SK-N-SH (cell line): Measurements from ENCODE around the gene NFATC3. TPM values are rescaled to one million over a fixed set of nuclear protein-coding genes. Genes with fewer than 3 reads are reported as not detected.
"Not testable (repeated sequence)": the region's sequence is repeated elsewhere in the genome, so short reads cannot be mapped to it uniquely, and the experiment has no call there.

ENCODE experiments used
- CTCF ChIA-PET: fragments of 300-600, 350-600 bp; formaldehyde crosslinking; extraction: SDS; loops from one replicate; lab custom pipeline; 2021; lab: Yijun Ruan, JAX
- POLR2A ChIA-PET: fragments of 350-600 bp; sonication (Branson Sonifier 250); formaldehyde crosslinking; extraction: SDS; loops from one replicate; lab custom pipeline; 2020; ENCODE audit warnings: antibody characterized with exemption, inconsistent platforms; lab: Yijun Ruan, JAX
- DNase-seq: peaks from one replicate; pipeline ENCODE4 v3.0.0; 2012
- H2AFZ ChIP-seq: fragments of 200-600 bp; sonication (generic); 2 replicates; pipeline ENCODE4 v1.8.1; 2016; ENCODE audit warnings: antibody characterized with exemption, mild to moderate bottlenecking, low read depth
- H3F3A ChIP-seq: fragments of 200-600 bp; sonication (generic); replicated peaks from 2 replicates; pipeline ENCODE3; 2016; ENCODE audit warnings: antibody characterized with exemption, mild to moderate bottlenecking; ENCODE audit not compliant: insufficient read depth
- H3K27ac ChIP-seq, 2 experiments: fragments of 200-500 bp in 1 of 2; fragments of 200-600 bp in 1 of 2; sonication (Bioruptor generic) in 1 of 2; sonication (generic), shearing (Covaris generic) in 1 of 2; 2 replicates each; pipeline versions ENCODE4 v1.5.1 to v1.6.1; 2014 to 2016; ENCODE audit warnings: low read depth in 2 of 2, inconsistent platforms in 1 of 2, low read length in 1 of 2, mild to moderate bottlenecking in 1 of 2, mixed read lengths in 1 of 2
- H3K27me3 ChIP-seq: fragments of 200-600 bp; sonication (generic), shearing (Covaris generic); 2 replicates; pipeline ENCODE4 v1.6.1; 2016; ENCODE audit warnings: mixed run types; ENCODE audit not compliant: insufficient read depth
- H3K36me3 ChIP-seq, 2 experiments: fragments of 200-500 bp in 1 of 2; fragments of 200-600 bp in 1 of 2; sonication (Bioruptor generic) in 1 of 2; sonication (generic) in 1 of 2; replicated peaks in 1 of 2; 2 replicates each; pipeline versions ENCODE3 to v1.5.1; 2014 to 2016; ENCODE audit warnings: low read length in 1 of 2, mild to moderate bottlenecking in 1 of 2; ENCODE audit not compliant: insufficient read depth in 2 of 2, control insufficient read depth in 1 of 2
- H3K4me1 ChIP-seq, 2 experiments: fragments of 200-500 bp in 1 of 2; fragments of 200-600 bp in 1 of 2; sonication (Bioruptor generic) in 1 of 2; sonication (generic), shearing (Covaris generic) in 1 of 2; 2 replicates each; pipeline versions ENCODE4 v1.5.1 to v1.6.1; 2014 to 2016; ENCODE audit warnings: low read depth in 1 of 2, low read length in 1 of 2, mixed run types in 1 of 2; ENCODE audit not compliant: insufficient read depth in 2 of 2, control insufficient read depth in 1 of 2
- H3K4me2 ChIP-seq: fragments of 200-600 bp; sonication (generic), shearing (Covaris generic); 2 replicates; pipeline ENCODE4 v1.6.1; 2017; ENCODE audit warnings: mixed run types
- H3K4me3 ChIP-seq, 2 experiments: fragments of 200-500 bp in 1 of 2; fragments of 200-600 bp in 1 of 2; sonication (Bioruptor generic) in 1 of 2; sonication (generic), shearing (Covaris generic) in 1 of 2; 2 replicates each; pipeline versions ENCODE4 v1.5.1 to v1.8.1; 2014 to 2016; ENCODE audit warnings: low read depth in 2 of 2, inconsistent platforms in 1 of 2, low read length in 1 of 2, mild to moderate bottlenecking in 1 of 2, mixed read lengths in 1 of 2, moderate library complexity in 1 of 2
- H3K79me2 ChIP-seq: fragments of 200-600 bp; sonication (generic); 2 replicates; pipeline ENCODE4 v1.8.1; 2017; ENCODE audit warnings: mild to moderate bottlenecking; ENCODE audit not compliant: insufficient read depth
- H3K9ac ChIP-seq: fragments of 200-600 bp; sonication (generic); 2 replicates; pipeline ENCODE4 v1.6.1; 2017; ENCODE audit warnings: mixed run types
- H3K9me2 ChIP-seq: fragments of 200-600 bp; sonication (generic); 2 replicates; pipeline ENCODE4 v1.6.1; 2017; ENCODE audit warnings: mixed run types
- H3K9me3 ChIP-seq: fragments of 200-600 bp; sonication (generic); 2 replicates; pipeline ENCODE4 v1.6.1; 2017; ENCODE audit warnings: mixed run types, mild to moderate bottlenecking, moderate library complexity
- H4K20me1 ChIP-seq: fragments of 200-600 bp; sonication (generic); 2 replicates; pipeline ENCODE4 v1.6.1; 2017; ENCODE audit warnings: mild to moderate bottlenecking, mixed run types; ENCODE audit not compliant: insufficient read depth
- CHD2 ChIP-seq: fragments of 150-350 bp; IDR thresholded peaks from 2 replicates; pipeline ENCODE4 v1.6.1; 2018; ENCODE audit warnings: low read length; ENCODE audit not compliant: partially characterized antibody
- EP300 ChIP-seq, 2 experiments: IDR thresholded peaks; 2 replicates each; pipeline versions ENCODE4 v1.4.0 to v1.6.1; 2012; ENCODE audit warnings: borderline replicate concordance in 1 of 2, low read depth in 1 of 2, low read length in 1 of 2
- EZH2phosphoT487 ChIP-seq: fragments of 200-600 bp; sonication (generic); IDR thresholded peaks from 2 replicates; pipeline ENCODE4 v1.6.1; 2017; ENCODE audit warnings: low read depth, mixed run types, mild to moderate bottlenecking, antibody characterized with exemption, moderate library complexity, borderline replicate concordance
- FOSL2 ChIP-seq: IDR thresholded peaks from 2 replicates; pipeline ENCODE4 v1.4.0; 2012; ENCODE audit warnings: low read depth, mild to moderate bottlenecking, moderate library complexity, borderline replicate concordance
- GATA2 ChIP-seq: sonication (generic); formaldehyde crosslinking; IDR thresholded peaks from 2 replicates; pipeline ENCODE4 v1.5.0; 2020; ENCODE audit warnings: mild to moderate bottlenecking, missing genetic modification reagents
- NFIC ChIP-seq: IDR thresholded peaks from 2 replicates; pipeline ENCODE4 v1.4.0; 2012; ENCODE audit warnings: borderline replicate concordance
- NRF1 ChIP-seq: IDR thresholded peaks from 2 replicates; pipeline ENCODE4 v1.6.1; 2012; ENCODE audit warnings: low read depth, mild to moderate bottlenecking, low read length
- RAD21 ChIP-seq: IDR thresholded peaks from 2 replicates; pipeline ENCODE4 v1.6.1; 2012; ENCODE audit warnings: mild to moderate bottlenecking, low read length
- RCOR1 ChIP-seq: fragments of 150-350 bp; IDR thresholded peaks from 2 replicates; pipeline ENCODE4 v1.6.1; 2017; ENCODE audit warnings: antibody characterized with exemption, low read length
- RFX5 ChIP-seq: IDR thresholded peaks from 2 replicates; pipeline ENCODE4 v1.6.1; 2012; ENCODE audit warnings: mild to moderate bottlenecking, improper control_type of control experiment, low read length
- SIN3A ChIP-seq: IDR thresholded peaks from 2 replicates; pipeline ENCODE4 v1.6.1; 2012; ENCODE audit warnings: low read depth, mild to moderate bottlenecking, low read length, moderate library complexity, borderline replicate concordance
- TAF1 ChIP-seq: IDR thresholded peaks from 2 replicates; pipeline ENCODE4 v1.6.1; 2012; ENCODE audit warnings: low read depth, mild to moderate bottlenecking, low read length, moderate library complexity, borderline replicate concordance
- TEAD4 ChIP-seq: IDR thresholded peaks from 2 replicates; pipeline ENCODE4 v1.4.0; 2012; ENCODE audit warnings: mild to moderate bottlenecking, borderline replicate concordance; ENCODE audit not compliant: insufficient read depth
- USF1 ChIP-seq: IDR thresholded peaks from 2 replicates; pipeline ENCODE4 v1.4.0; 2012; ENCODE audit warnings: low read depth, borderline replicate concordance
- USF2 ChIP-seq: fragments of 150-350 bp; IDR thresholded peaks from 2 replicates; pipeline ENCODE4 v1.6.1; 2017; ENCODE audit warnings: antibody characterized with exemption, low read length, low read depth, borderline replicate concordance
- WGBS: methylation state at CpG from one replicate; pipeline ENCODE4 v1.1.6; 2017; ENCODE audit warnings: low lambda C conversion rate; 5-methylcytosine and 5-hydroxymethylcytosine counted together
- polyA plus RNA-seq, 3 experiments: library from polyadenylated mRNA; depleted of rRNA; stranded (reverse); fragments of >200 nt; gene quantifications; 2 replicates each; pipeline ENCODE4 v1.2.3, GENCODE V29; 2012
- TF ChIP-seq, protein P1 (sequence below): IDR thresholded peaks from 2 replicates; pipeline ENCODE4 v1.4.0; 2012; ENCODE audit warnings: low read depth, borderline replicate concordance
- TF ChIP-seq, protein P2 (sequence below): IDR thresholded peaks from 2 replicates; pipeline ENCODE4; 2012
- TF ChIP-seq, protein P3 (sequence below): IDR thresholded peaks from 2 replicates; pipeline ENCODE4 v1.4.0; 2012; ENCODE audit warnings: low read depth
- TF ChIP-seq, protein P4 (sequence below): fragments of 150-350 bp; IDR thresholded peaks from 2 replicates; pipeline ENCODE4 v1.6.1; 2016; ENCODE audit warnings: mild to moderate bottlenecking, low read depth, low read length
- TF ChIP-seq, protein P5 (sequence below): fragments of 200-600 bp; sonication (generic); IDR thresholded peaks from 2 replicates; pipeline ENCODE4 v1.6.1; 2017; ENCODE audit warnings: antibody characterized with exemption, mild to moderate bottlenecking, moderate library complexity

NFATC3 gene
- polyA plus RNA-seq, 1 of the 3 experiments (the other 2 are of a cell fraction) = 5.7 TPM

DNA sequence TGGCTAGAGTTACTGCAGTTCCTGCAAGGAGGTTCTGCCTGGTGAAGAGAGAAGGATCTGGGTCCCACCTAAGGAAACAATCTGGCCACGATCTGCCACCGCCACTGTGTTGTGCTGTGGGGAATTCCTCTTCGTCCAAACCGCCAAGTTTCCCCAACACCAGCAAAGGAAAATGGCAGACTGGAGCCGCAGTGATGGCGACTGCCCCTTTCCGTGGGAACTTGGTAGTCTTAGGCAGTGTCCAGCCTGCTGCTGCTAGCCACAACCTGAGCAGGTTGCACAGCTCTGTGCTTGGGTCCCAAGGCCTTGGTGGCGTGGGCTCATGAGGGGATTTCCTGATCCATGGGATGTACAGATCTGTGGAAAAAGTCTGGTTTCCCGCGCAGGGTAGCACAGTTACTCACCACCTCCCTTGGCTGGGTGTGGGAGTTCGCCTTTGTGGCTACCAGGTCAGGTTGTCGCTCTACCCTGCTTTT, 28.6 kb downstream of the NFATC3 start:
- H4K20me1 ChIP-seq = peaks cover 27% of the 10 kb centered on the region
- 94% methylated on average over 6 of the region's 12 CpGs for WGBS
- POLR2A ChIA-PET = no interaction called here

DNA sequence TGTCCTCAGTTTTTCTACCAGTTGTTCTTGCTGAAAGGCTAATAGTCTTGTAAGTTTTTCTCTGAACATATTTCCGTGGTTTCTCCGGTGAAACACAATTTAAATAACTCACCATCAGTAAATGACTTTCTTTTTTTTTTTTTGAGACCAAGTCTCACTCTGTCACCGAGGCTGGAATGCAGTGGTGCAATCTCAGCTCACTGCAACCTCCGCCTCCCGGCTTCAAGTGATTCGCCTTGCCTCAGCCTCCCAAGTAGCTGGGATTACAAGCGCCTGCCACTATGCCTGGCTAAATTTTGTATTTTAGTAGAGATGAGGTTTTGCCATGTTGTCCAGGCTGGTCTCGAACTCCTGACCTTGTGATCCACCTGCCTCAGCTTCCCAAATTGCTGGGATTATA, 29.8 kb downstream of the NFATC3 start:
- CTCF ChIA-PET = interaction anchor here (1.5 kb wide), 1 partner anchor 9 kb away, joined by 3 read pairs; no protein-coding TSS in a partner anchor

More for the DNA sequence above, 28.6 kb downstream of the NFATC3 start:
- Histone ChIP-seq H3K36me3 (no peaks in the 10 kb centered on the region), H3K9me3 (peaks cover 12% of the 10 kb centered on the region; the same call in 1 of the 2 replicates), H3K9me2 (no peaks in the 10 kb centered on the region), H3F3A (peaks cover 4% of the 10 kb centered on the region), H3K4me3 (no peak overlapping the region), H2AFZ (no peak overlapping the region), H3K9ac (no peak overlapping the region), H3K27me3 (no peaks in the 10 kb centered on the region), H3K27ac (no peak overlapping the region), H3K4me2 (no peak overlapping the region), H3K4me1 (no peaks in the 10 kb centered on the region), H3K79me2 (peaks cover 98% of the 10 kb centered on the region)
- CTCF ChIA-PET = interaction anchor here (1.5 kb wide), 1 partner anchor 10 kb away, joined by 3 read pairs; no protein-coding TSS in a partner anchor
- TF ChIP-seq NRF1 (no peak), USF1 (no peak), RCOR1 (no peak), FOSL2 (no peak), NFIC (no peak), USF2 (no peak), TEAD4 (no peak), EZH2phosphoT487 (no peak), RAD21 (no peak), CHD2 (no peak), EP300 (IDR thresholded peaks at IDR 0.05; ENCODE audit: borderline replicate concordance in 1 of 2, low read depth in 1 of 2, low read length in 1 of 2) (no peak), SIN3A (no peak), TAF1 (no peak), RFX5 (no peak), GATA2 (CRISPR knock-in tag) (no peak)
- TF ChIP-seq, protein P1, sequence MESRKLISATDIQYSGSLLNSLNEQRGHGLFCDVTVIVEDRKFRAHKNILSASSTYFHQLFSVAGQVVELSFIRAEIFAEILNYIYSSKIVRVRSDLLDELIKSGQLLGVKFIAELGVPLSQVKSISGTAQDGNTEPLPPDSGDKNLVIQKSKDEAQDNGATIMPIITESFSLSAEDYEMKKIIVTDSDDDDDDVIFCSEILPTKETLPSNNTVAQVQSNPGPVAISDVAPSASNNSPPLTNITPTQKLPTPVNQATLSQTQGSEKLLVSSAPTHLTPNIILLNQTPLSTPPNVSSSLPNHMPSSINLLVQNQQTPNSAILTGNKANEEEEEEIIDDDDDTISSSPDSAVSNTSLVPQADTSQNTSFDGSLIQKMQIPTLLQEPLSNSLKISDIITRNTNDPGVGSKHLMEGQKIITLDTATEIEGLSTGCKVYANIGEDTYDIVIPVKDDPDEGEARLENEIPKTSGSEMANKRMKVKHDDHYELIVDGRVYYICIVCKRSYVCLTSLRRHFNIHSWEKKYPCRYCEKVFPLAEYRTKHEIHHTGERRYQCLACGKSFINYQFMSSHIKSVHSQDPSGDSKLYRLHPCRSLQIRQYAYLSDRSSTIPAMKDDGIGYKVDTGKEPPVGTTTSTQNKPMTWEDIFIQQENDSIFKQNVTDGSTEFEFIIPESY = no peak
- TF ChIP-seq, protein P2, sequence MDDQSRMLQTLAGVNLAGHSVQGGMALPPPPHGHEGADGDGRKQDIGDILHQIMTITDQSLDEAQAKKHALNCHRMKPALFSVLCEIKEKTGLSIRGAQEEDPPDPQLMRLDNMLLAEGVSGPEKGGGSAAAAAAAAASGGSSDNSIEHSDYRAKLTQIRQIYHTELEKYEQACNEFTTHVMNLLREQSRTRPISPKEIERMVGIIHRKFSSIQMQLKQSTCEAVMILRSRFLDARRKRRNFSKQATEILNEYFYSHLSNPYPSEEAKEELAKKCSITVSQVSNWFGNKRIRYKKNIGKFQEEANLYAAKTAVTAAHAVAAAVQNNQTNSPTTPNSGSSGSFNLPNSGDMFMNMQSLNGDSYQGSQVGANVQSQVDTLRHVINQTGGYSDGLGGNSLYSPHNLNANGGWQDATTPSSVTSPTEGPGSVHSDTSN = no peak
- TF ChIP-seq, protein P3, sequence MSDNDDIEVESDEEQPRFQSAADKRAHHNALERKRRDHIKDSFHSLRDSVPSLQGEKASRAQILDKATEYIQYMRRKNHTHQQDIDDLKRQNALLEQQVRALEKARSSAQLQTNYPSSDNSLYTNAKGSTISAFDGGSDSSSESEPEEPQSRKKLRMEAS = no peak
- TF ChIP-seq, protein P4, sequence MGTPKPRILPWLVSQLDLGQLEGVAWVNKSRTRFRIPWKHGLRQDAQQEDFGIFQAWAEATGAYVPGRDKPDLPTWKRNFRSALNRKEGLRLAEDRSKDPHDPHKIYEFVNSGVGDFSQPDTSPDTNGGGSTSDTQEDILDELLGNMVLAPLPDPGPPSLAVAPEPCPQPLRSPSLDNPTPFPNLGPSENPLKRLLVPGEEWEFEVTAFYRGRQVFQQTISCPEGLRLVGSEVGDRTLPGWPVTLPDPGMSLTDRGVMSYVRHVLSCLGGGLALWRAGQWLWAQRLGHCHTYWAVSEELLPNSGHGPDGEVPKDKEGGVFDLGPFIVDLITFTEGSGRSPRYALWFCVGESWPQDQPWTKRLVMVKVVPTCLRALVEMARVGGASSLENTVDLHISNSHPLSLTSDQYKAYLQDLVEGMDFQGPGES = no peak
- TF ChIP-seq, protein P5, sequence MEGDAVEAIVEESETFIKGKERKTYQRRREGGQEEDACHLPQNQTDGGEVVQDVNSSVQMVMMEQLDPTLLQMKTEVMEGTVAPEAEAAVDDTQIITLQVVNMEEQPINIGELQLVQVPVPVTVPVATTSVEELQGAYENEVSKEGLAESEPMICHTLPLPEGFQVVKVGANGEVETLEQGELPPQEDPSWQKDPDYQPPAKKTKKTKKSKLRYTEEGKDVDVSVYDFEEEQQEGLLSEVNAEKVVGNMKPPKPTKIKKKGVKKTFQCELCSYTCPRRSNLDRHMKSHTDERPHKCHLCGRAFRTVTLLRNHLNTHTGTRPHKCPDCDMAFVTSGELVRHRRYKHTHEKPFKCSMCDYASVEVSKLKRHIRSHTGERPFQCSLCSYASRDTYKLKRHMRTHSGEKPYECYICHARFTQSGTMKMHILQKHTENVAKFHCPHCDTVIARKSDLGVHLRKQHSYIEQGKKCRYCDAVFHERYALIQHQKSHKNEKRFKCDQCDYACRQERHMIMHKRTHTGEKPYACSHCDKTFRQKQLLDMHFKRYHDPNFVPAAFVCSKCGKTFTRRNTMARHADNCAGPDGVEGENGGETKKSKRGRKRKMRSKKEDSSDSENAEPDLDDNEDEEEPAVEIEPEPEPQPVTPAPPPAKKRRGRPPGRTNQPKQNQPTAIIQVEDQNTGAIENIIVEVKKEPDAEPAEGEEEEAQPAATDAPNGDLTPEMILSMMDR = no peak
- DNase-seq = no peak

More for the DNA sequence above, 29.8 kb downstream of the NFATC3 start:
- H4K20me1 ChIP-seq = peaks cover 27% of the 10 kb centered on the region
- H3K9me3 ChIP-seq, H3F3A ChIP-seq, H3K9me2 ChIP-seq, H3K4me2 ChIP-seq, DNase-seq, H3K36me3 ChIP-seq, H3K27me3 ChIP-seq, H3K9ac ChIP-seq, H3K4me1 ChIP-seq, H3K4me3 ChIP-seq, H3K27ac ChIP-seq, H2AFZ ChIP-seq, POLR2A ChIA-PET: not testable (repeated sequence)
- WGBS = 97% methylated on average over 8 of the region's 8 CpGs
- H3K79me2 ChIP-seq = peaks cover 96% of the 10 kb centered on the region
